ENCODE results near the gene GPC6. TPM values are rescaled to one million over a fixed set of nuclear protein-coding genes. Genes with fewer than 3 reads are reported as not detected.

The GPC6 gene
- total and polyA plus RNA-seq, 2 experiments from 2014 or later: 26.0 to 92.8 TPM

- Histone ChIP-seq H3K4me1 (ENCODE audit: insufficient read depth) (no peaks in the 10 kb centered on the region), H3K27me3 (no peaks in the 10 kb centered on the region), H3K9me2 (replicated peaks; ENCODE audit: insufficient read depth) (no peaks in the 10 kb centered on the region), H3K9me3 (ENCODE audit: low read depth) (no peaks in the 10 kb centered on the region), H3K4me3 (no peak overlapping the region), H3K79me2 (no peaks in the 10 kb centered on the region), H2AFZ (no peak overlapping the region), H3K36me3 (replicated peaks; ENCODE audit: insufficient read depth, low read depth) (no peaks in the 10 kb centered on the region), H4K20me1 (ENCODE audit: insufficient read depth, poor library complexity, severe bottlenecking) (no peaks in the 10 kb centered on the region), H3K27ac (no peak overlapping the region), H3K4me2 (no peak overlapping the region)
- DNase-seq (ENCODE audit: low spot score): no peak
- WGBS (ENCODE audit: low lambda C conversion rate, missing lambda C conversion rate): 100% methylated on average over 1 of the region's 1 CpG
- no peak for TF ChIP-seq EZH2phosphoT487 (IDR thresholded peaks at IDR 0.05; ENCODE audit: low read depth, severe bottlenecking, unreplicated experiment)
- TF ChIP-seq EZH2 (IDR thresholded peaks at IDR 0.05; ENCODE audit: borderline replicate concordance): no peak
- no peak for TF ChIP-seq CTCF (IDR thresholded peaks at IDR 0.05; ENCODE audit: poor library complexity)
Measured at GRCh38 chr13:94114166-94114565, 887.6 kb downstream of the GPC6 start.

GRCh38 chr13:94115054-94115453 is 888.4 kb downstream of the GPC6 start:
- H3K9me3 ChIP-seq (ENCODE audit: low read depth): no peaks in the 10 kb centered on the region
- no peak overlapping the region for H3K4me3 ChIP-seq
- H3K9me2 ChIP-seq (replicated peaks; ENCODE audit: insufficient read depth): no peaks in the 10 kb centered on the region
- H3K36me3 ChIP-seq (replicated peaks; ENCODE audit: insufficient read depth, low read depth): no peaks in the 10 kb centered on the region
- H3K4me1 ChIP-seq (ENCODE audit: insufficient read depth): peaks cover 1% of the 10 kb centered on the region
- H3K27ac ChIP-seq: no peak overlapping the region
- 78% methylated on average over 1 of the region's 1 CpG for WGBS (ENCODE audit: low lambda C conversion rate, missing lambda C conversion rate)
- no peaks in the 10 kb centered on the region for H4K20me1 ChIP-seq (ENCODE audit: insufficient read depth, poor library complexity, severe bottlenecking)
- TF ChIP-seq EZH2phosphoT487 (IDR thresholded peaks at IDR 0.05; ENCODE audit: low read depth, severe bottlenecking, unreplicated experiment) (no peak), CTCF (IDR thresholded peaks at IDR 0.05; ENCODE audit: poor library complexity) (no peak), EZH2 (IDR thresholded peaks at IDR 0.05; ENCODE audit: borderline replicate concordance) (no peak)
- H3K79me2 ChIP-seq: no peaks in the 10 kb centered on the region
- no peaks in the 10 kb centered on the region for H3K27me3 ChIP-seq
- DNase-seq (ENCODE audit: low spot score): no peak
- no peak overlapping the region for H2AFZ ChIP-seq
- no peak overlapping the region for H3K4me2 ChIP-seq

- peak overlapping the region; percentile 68 for H3K27ac ChIP-seq
- peak; percentile 60 for DNase-seq (ENCODE audit: low spot score)
- H3K4me3 ChIP-seq: no peak overlapping the region
- no peaks in the 10 kb centered on the region for H4K20me1 ChIP-seq (ENCODE audit: insufficient read depth, poor library complexity, severe bottlenecking)
- no peaks in the 10 kb centered on the region for H3K27me3 ChIP-seq
- H3K36me3 ChIP-seq (replicated peaks; ENCODE audit: insufficient read depth, low read depth): no peaks in the 10 kb centered on the region
- peak overlapping the region; percentile 67 for H3K4me2 ChIP-seq
- peak; percentile 25 for TF ChIP-seq CTCF (IDR thresholded peaks at IDR 0.05; ENCODE audit: poor library complexity)
- TF ChIP-seq EZH2phosphoT487 (IDR thresholded peaks at IDR 0.05; ENCODE audit: low read depth, severe bottlenecking, unreplicated experiment): no peak
- 58% methylated on average over 7 of the region's 7 CpGs for WGBS (ENCODE audit: low lambda C conversion rate, missing lambda C conversion rate)
- H3K79me2 ChIP-seq: no peaks in the 10 kb centered on the region
- H3K9me3 ChIP-seq (ENCODE audit: low read depth): no peaks in the 10 kb centered on the region
- H2AFZ ChIP-seq: no peak overlapping the region
- H3K9me2 ChIP-seq (replicated peaks; ENCODE audit: insufficient read depth): no peaks in the 10 kb centered on the region
- peaks cover 34% of the 10 kb centered on the region for H3K4me1 ChIP-seq (ENCODE audit: insufficient read depth)
Measured at GRCh38 chr13:94119360-94119936, 892.8 kb downstream of the GPC6 start.
